HS-5 (cell line): ENCODE measurements around the gene ENDOV.

Experiments
- DNase-seq: peaks from one replicate; pipeline ENCODE4 v3.0.0-alpha.2; 2012; ENCODE audit warnings: low read depth

ENDOV gene

GRCh38 chr17:80431246-80432195, 16.6 kb downstream of the ENDOV start:
- no peak for DNase-seq

GRCh38 chr17:80432350-80432955, 17.5 kb downstream of the ENDOV start:
- DNase-seq, result no peak

- DNase-seq, result no peak
Measured at GRCh38 chr17:80432961-80433550, 18.1 kb downstream of the ENDOV start.

- no peak for DNase-seq
Measured at GRCh38 chr17:80433916-80434666, 19.1 kb downstream of the ENDOV start.

GRCh38 chr17:80437532-80437931, 22.6 kb downstream of the ENDOV start:
- DNase-seq, result no peak

GRCh38 chr17:80438806-80439205, 23.8 kb downstream of the ENDOV start:
- DNase-seq, result no peak

- no peak for DNase-seq
Measured at GRCh38 chr17:80439499-80439898, 24.5 kb downstream of the ENDOV start.

- no peak for DNase-seq
Measured at GRCh38 chr17:80441133-80441578, 26.2 kb downstream of the ENDOV start.

- DNase-seq, result no peak
Measured at GRCh38 chr17:80441598-80442322, 26.8 kb downstream of the ENDOV start.

GRCh38 chr17:80442323-80442659, 27.3 kb downstream of the ENDOV start:
- DNase-seq, result no peak

GRCh38 chr17:80442764-80443163, 27.8 kb downstream of the ENDOV start:
- no peak for DNase-seq

- no peak for DNase-seq
Measured at GRCh38 chr17:80443498-80443897, 28.5 kb downstream of the ENDOV start.

- no peak for DNase-seq
Measured at GRCh38 chr17:80443916-80444643, 29.1 kb downstream of the ENDOV start.

GRCh38 chr17:80444644-80444979, 29.6 kb downstream of the ENDOV start:
- DNase-seq, result no peak

- DNase-seq, result no peak
Measured at GRCh38 chr17:80445007-80445725, 30.2 kb downstream of the ENDOV start.

GRCh38 chr17:80445726-80446110, 30.8 kb downstream of the ENDOV start:
- DNase-seq, result no peak

GRCh38 chr17:80446645-80447405, 31.9 kb downstream of the ENDOV start:
- no peak for DNase-seq

- no peak for DNase-seq
Measured at GRCh38 chr17:80447790-80448189, 32.8 kb downstream of the ENDOV start.

GRCh38 chr17:80449194-80449929, 34.4 kb downstream of the ENDOV start:
- no peak for DNase-seq
